Activated CD8-positive, alpha-beta T cell treated with anti-CD3 and anti-CD28 coated beads for 36 hours (primary cell): ENCODE data around the gene FARP1. TPM values are rescaled to one million over a fixed set of nuclear protein-coding genes. Genes with fewer than 3 reads are reported as not detected.

ENCODE experiments used
- ATAC-seq: fragments of 200-7000 bp; cut with Tn5 transposase; one replicate; pipeline ENCODE4 v1.10.0; 2021; ENCODE audit warnings: mild to moderate bottlenecking, moderate library complexity
- CTCF ChIA-PET: fragments of 350-600 bp; sonication (Branson Sonifier 250); formaldehyde crosslinking; loops from one replicate; lab custom pipeline; 2021; ENCODE audit warnings: antibody characterized with exemption; lab: Charles Lee
- POLR2A ChIA-PET: fragments of 350-600 bp; sonication (Branson Sonifier 250); formaldehyde crosslinking; loops from one replicate; lab custom pipeline; 2021; ENCODE audit warnings: antibody characterized with exemption; lab: Charles Lee
- DNase-seq: peaks from one replicate; pipeline ENCODE4 v3.0.0-alpha.2; 2020
- H3K27ac Mint-ChIP-seq: one replicate; pipeline ENCODE4 v1.8.0; 2021; ENCODE audit warnings: mild to moderate bottlenecking, mixed read lengths
- H3K27me3 Mint-ChIP-seq: one replicate; pipeline ENCODE4 v1.8.0; 2021; ENCODE audit warnings: mixed read lengths
- H3K36me3 Mint-ChIP-seq: one replicate; pipeline ENCODE4 v1.8.0; 2021; ENCODE audit warnings: low read depth, mixed read lengths
- H3K4me1 Mint-ChIP-seq: one replicate; pipeline ENCODE4 v1.8.0; 2021; ENCODE audit warnings: low read depth, mixed read lengths
- H3K4me3 Mint-ChIP-seq: one replicate; pipeline ENCODE4 v1.8.0; 2021; ENCODE audit warnings: mild to moderate bottlenecking, moderate library complexity, mixed read lengths
- H3K9me3 Mint-ChIP-seq: one replicate; pipeline ENCODE4 v1.8.0; 2021; ENCODE audit warnings: mixed read lengths
- CTCF ChIP-seq: fragments of 200-600 bp; IDR thresholded peaks from one replicate; pipeline ENCODE4 v1.8.0; 2022; ENCODE audit warnings: antibody characterized with exemption, mild to moderate bottlenecking
- intact Hi-C: fragments of 100-400 bp; cut with micrococcal nuclease; formaldehyde crosslinking; loops from one replicate; pipeline ENCODE4 v1.10.0; 2022
- total RNA-seq, 2 experiments: library from RNA; stranded (reverse); gene quantifications; one replicate each; pipeline ENCODE4 v1.2.3, GENCODE V29; 2021

Gene FARP1
- total RNA-seq, 2 experiments from 2014 or later: 0.27 to 0.43 TPM

- Mint-ChIP-seq H3K9me3 (peaks cover 7% of the 10 kb centered on the region), H3K4me1 (no peaks in the 10 kb centered on the region), H3K27me3 (peaks cover 3% of the 10 kb centered on the region), H3K4me3 (no peak overlapping the region), H3K27ac (no peak overlapping the region), H3K36me3 (no peaks in the 10 kb centered on the region)
- DNase-seq (no peak), ATAC-seq (no peak)
- ChIA-PET CTCF (no interaction called here), POLR2A (no interaction called here)
- TF ChIP-seq CTCF: no peak
- intact Hi-C loops: no loop called here
Observed at GRCh38 chr13:98201984-98202383, 59.1 kb downstream of the FARP1 start.

GRCh38 chr13:98203646-98204326 is 60.9 kb downstream of the FARP1 start:
- CTCF ChIA-PET: no interaction called here
- no peak for TF ChIP-seq CTCF
- POLR2A ChIA-PET: no interaction called here
- no peak overlapping the region for H3K27ac Mint-ChIP-seq
- no peak for ATAC-seq
- no peak for DNase-seq
- H3K27me3 Mint-ChIP-seq: peaks cover 3% of the 10 kb centered on the region
- H3K9me3 Mint-ChIP-seq: peaks cover 7% of the 10 kb centered on the region
- intact Hi-C loops: no loop called here
- H3K36me3 Mint-ChIP-seq: no peaks in the 10 kb centered on the region
- no peak overlapping the region for H3K4me3 Mint-ChIP-seq
- no peaks in the 10 kb centered on the region for H3K4me1 Mint-ChIP-seq

GRCh38 chr13:98204546-98204945 is 61.7 kb downstream of the FARP1 start:
- POLR2A ChIA-PET: no interaction called here
- H3K27me3 Mint-ChIP-seq: peaks cover 3% of the 10 kb centered on the region
- no peak overlapping the region for H3K4me3 Mint-ChIP-seq
- ATAC-seq (no peak), DNase-seq (no peak)
- H3K36me3 Mint-ChIP-seq: no peaks in the 10 kb centered on the region
- peaks cover 7% of the 10 kb centered on the region for H3K9me3 Mint-ChIP-seq
- CTCF ChIA-PET: no interaction called here
- H3K27ac Mint-ChIP-seq: no peak overlapping the region
- intact Hi-C loops: no loop called here
- H3K4me1 Mint-ChIP-seq: no peaks in the 10 kb centered on the region
- TF ChIP-seq CTCF: no peak

- Mint-ChIP-seq H3K4me3 (no peak overlapping the region), H3K9me3 (peaks cover 7% of the 10 kb centered on the region), H3K27ac (no peak overlapping the region), H3K27me3 (peaks cover 3% of the 10 kb centered on the region), H3K36me3 (no peaks in the 10 kb centered on the region), H3K4me1 (no peaks in the 10 kb centered on the region)
- no peak for ATAC-seq
- CTCF ChIA-PET: no interaction called here
- POLR2A ChIA-PET: no interaction called here
- DNase-seq: no peak
- TF ChIP-seq CTCF: no peak
- intact Hi-C loops: no loop called here
Observed at GRCh38 chr13:98206946-98207345, 64.1 kb downstream of the FARP1 start.

- no peak for ATAC-seq
- no peaks in the 10 kb centered on the region for H3K4me1 Mint-ChIP-seq
- intact Hi-C loops: no loop called here
- no peak overlapping the region for H3K27ac Mint-ChIP-seq
- peaks cover 3% of the 10 kb centered on the region for H3K27me3 Mint-ChIP-seq
- CTCF ChIA-PET: no interaction called here
- H3K36me3 Mint-ChIP-seq: no peaks in the 10 kb centered on the region
- no peak for TF ChIP-seq CTCF
- H3K4me3 Mint-ChIP-seq: no peak overlapping the region
- DNase-seq: no peak
- peaks cover 7% of the 10 kb centered on the region for H3K9me3 Mint-ChIP-seq
- POLR2A ChIA-PET: no interaction called here
Observed at GRCh38 chr13:98207416-98207815, 64.5 kb downstream of the FARP1 start.
